Thoracic aorta (tissue), 2 donors: ENCODE measurements around the gene C19orf85. TPM values are rescaled to one million over a fixed set of nuclear protein-coding genes. Genes with fewer than 3 reads are reported as not detected.
A peak's percentile ranks its signal among the peaks of the same experiment; 100 is the strongest.
"Not testable (repeated sequence)": the region's sequence is repeated elsewhere in the genome, so short reads cannot be mapped to it uniquely, and the experiment has no call there.

ENCODE experiments used
- ATAC-seq: fragments of 150-250 bp; one replicate; pipeline ENCODE4 v1.8.0; 2017; ENCODE audit warnings: low read depth; ENCODE audit not compliant: insufficient number of reproducible peaks, low FRiP score
- DNase-seq: peaks from one replicate; pipeline ENCODE4 v3.0.0-alpha.2; 2020; ENCODE audit warnings: low spot score
- H3K27ac ChIP-seq, 2 donors: fragments of 200-600 bp; sonication (generic); 1 replicate in 1 of 2; 2 replicates in 1 of 2; pipeline ENCODE4 v1.5.1; 2016; ENCODE audit warnings: mild to moderate bottlenecking in 2 of 2, moderate library complexity in 2 of 2
- H3K27me3 ChIP-seq: fragments of 200-600 bp; sonication (generic); replicated peaks from 2 replicates; pipeline ENCODE4 v1.6.0; 2016; ENCODE audit warnings: mild to moderate bottlenecking; ENCODE audit not compliant: insufficient read depth
- H3K36me3 ChIP-seq: fragments of 200-600 bp; sonication (generic); one replicate; pipeline ENCODE4 v1.5.1; 2016
- H3K4me1 ChIP-seq, 2 donors: fragments of 200-600 bp; sonication (generic); 1 replicate in 1 of 2; 2 replicates in 1 of 2; pipeline versions ENCODE4 v1.5.1 to v1.6.0; 2016; ENCODE audit warnings: low read depth in 2 of 2, mild to moderate bottlenecking in 1 of 2; ENCODE audit not compliant: control insufficient read depth in 1 of 2
- H3K4me3 ChIP-seq: fragments of 200-600 bp; sonication (generic); 2 replicates; pipeline ENCODE4 v1.5.1; 2016; ENCODE audit warnings: mild to moderate bottlenecking
- H3K9me3 ChIP-seq: fragments of 200-600 bp; sonication (generic); 2 replicates; pipeline ENCODE4 v1.5.1; 2016
- total RNA-seq, 2 donors: library from RNA; depleted of rRNA; stranded (reverse); fragments of >200 nt; gene quantifications; one replicate each; pipeline versions ENCODE4 v1.1.0 to v1.2.3, GENCODE V29; 2016
- TF ChIP-seq, protein P1 (sequence below): fragments of 200-600 bp; sonication (generic); IDR thresholded peaks from one replicate; pipeline ENCODE4 v1.5.1; 2019; ENCODE audit warnings: antibody characterized with exemption

C19orf85 gene
- total RNA-seq, 2 donors from 2014 or later: not detected

DNA sequence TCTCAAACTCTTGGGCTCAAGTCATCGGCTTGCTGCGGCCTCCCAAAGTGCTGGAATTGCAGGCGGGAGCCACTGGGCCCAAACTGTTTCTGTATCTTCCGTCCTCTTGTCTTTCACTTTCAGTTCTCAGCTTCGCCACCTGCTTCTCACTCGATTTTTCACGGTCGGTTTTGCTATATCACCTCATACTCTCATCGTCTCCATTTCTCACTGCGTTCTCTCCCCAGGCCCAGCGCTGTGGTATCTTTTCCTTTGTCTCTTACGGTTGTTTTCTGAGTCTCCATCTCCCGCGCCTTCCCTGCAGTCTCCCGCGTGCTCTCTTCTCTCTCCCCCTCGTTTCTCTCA is 38.6 kb upstream of the C19orf85 start:
- Histone ChIP-seq H3K36me3 (no peaks in the 10 kb centered on the region), H3K4me3 (peak overlapping the region; percentile 80), H3K9me3 (no peaks in the 10 kb centered on the region), H3K27ac (no peak overlapping the region), H3K27me3 (no peaks in the 10 kb centered on the region), H3K4me1 (no peaks in the 10 kb centered on the region)
- TF ChIP-seq, protein P1, sequence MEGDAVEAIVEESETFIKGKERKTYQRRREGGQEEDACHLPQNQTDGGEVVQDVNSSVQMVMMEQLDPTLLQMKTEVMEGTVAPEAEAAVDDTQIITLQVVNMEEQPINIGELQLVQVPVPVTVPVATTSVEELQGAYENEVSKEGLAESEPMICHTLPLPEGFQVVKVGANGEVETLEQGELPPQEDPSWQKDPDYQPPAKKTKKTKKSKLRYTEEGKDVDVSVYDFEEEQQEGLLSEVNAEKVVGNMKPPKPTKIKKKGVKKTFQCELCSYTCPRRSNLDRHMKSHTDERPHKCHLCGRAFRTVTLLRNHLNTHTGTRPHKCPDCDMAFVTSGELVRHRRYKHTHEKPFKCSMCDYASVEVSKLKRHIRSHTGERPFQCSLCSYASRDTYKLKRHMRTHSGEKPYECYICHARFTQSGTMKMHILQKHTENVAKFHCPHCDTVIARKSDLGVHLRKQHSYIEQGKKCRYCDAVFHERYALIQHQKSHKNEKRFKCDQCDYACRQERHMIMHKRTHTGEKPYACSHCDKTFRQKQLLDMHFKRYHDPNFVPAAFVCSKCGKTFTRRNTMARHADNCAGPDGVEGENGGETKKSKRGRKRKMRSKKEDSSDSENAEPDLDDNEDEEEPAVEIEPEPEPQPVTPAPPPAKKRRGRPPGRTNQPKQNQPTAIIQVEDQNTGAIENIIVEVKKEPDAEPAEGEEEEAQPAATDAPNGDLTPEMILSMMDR: no peak
- no peak for DNase-seq
- no peak for ATAC-seq

DNA sequence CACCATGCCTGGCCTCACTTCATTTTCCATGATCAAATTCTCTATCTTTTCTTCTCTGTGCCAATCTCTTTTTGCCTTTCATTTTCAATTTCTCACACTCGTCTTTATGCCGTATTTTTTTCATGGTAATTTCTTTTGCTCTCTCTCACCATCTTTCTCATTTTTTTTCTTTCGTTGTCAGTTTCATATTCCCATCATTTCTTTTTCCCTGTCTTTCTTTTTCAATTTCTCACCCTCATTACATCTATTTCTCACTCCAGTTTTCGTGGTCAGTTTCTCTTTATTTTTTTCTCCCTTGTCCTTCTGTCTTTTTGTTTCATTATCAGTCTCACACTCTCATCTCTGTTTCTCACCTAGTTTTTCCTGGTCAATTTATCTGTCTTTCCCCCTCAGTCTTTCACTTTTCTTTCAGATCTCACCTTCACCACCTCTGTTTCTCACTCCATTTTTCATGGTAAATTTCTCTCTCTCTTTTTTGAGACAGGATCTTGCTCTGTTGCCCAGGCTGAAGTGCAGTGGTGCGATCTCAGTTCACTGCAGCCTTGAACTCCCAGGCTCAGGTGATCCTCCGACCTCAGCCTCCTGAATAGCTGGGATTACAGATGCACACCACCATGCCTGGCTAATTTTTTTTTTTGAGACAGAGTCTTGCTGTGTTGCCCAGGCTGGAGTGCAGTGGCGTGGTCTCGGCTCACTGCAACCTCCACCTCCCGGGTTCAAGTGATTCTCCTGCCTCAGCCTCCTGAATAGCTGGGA is 37.8 kb upstream of the C19orf85 start:
- DNase-seq: no peak
- Histone ChIP-seq H3K27ac (no peak overlapping the region), H3K36me3 (no peaks in the 10 kb centered on the region), H3K4me1 (no peaks in the 10 kb centered on the region), H3K4me3 (no peak overlapping the region), H3K27me3 (no peaks in the 10 kb centered on the region), H3K9me3 (no peaks in the 10 kb centered on the region)
- no peak for ATAC-seq
- TF ChIP-seq, protein P1: no peak

DNA sequence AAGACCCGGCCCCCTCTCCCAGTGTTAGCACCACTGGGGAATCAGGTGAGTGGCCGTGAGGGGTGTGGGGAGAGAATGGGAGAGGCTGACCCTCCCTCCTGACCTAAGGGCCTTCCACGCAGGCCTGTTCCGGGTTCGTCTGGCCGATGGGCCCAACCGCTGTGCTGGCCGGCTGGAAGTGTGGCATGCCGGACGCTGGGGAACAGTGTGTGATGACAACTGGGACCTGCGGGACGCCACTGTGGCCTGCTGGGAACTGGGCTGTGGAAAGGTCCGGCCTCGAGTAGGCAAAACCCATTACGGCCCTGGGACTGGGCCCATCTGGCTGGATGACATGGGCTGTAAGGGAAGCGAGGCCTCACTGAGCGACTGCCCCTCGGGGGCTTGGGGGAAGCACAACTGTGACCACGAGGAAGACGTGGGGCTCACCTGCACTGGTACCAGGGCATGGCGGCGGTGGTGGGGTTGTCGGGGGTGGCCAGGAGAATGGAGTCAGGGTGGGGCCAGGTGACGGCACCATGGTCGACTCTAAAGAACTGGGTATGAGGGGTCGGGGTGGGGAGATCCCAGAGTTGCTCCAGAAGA is 35.9 kb upstream of the C19orf85 start:
- ATAC-seq (no peak), DNase-seq (no peak)
- H3K36me3 ChIP-seq: no peaks in the 10 kb centered on the region
- TF ChIP-seq, protein P1: no peak
- no peaks in the 10 kb centered on the region for H3K4me1 ChIP-seq
- H3K4me3 ChIP-seq: no peak overlapping the region
- H3K27me3 ChIP-seq: no peaks in the 10 kb centered on the region
- H3K27ac ChIP-seq: no peak overlapping the region
- no peaks in the 10 kb centered on the region for H3K9me3 ChIP-seq

DNA sequence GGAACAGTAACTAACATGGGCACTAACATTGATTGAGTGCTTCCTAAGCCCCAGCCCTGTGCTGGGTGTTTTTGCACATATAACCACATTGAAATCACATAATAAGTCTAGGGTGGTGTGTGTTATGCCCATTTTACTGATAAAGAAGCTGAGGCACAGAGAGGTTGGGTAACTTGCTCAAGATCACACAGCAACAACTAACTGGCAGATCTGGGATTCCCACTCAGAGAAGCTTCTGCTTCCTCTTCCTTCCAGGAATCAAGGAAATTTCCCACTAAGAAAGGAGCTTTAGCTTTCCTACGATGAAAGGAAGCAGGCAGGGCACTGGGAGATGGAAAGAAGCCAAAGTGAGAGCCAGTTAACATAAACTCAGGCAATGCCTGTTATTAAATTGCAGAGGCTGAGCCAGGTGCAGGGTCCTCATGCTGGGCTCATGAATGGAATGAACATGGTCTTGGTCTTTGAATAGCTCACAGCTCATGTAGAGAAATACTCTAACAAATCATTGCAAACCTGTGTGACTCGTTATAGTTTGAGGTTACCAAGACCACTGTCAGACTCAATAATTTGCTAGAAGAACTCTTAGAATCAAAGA is 33.8 kb upstream of the C19orf85 start:
- no peak overlapping the region for H3K27ac ChIP-seq
- ATAC-seq (no peak), DNase-seq (no peak)
- H3K9me3 ChIP-seq: no peaks in the 10 kb centered on the region
- no peak overlapping the region for H3K4me3 ChIP-seq
- no peaks in the 10 kb centered on the region for H3K36me3 ChIP-seq
- no peaks in the 10 kb centered on the region for H3K4me1 ChIP-seq
- H3K27me3 ChIP-seq: no peaks in the 10 kb centered on the region
- TF ChIP-seq, protein P1: no peak

DNA sequence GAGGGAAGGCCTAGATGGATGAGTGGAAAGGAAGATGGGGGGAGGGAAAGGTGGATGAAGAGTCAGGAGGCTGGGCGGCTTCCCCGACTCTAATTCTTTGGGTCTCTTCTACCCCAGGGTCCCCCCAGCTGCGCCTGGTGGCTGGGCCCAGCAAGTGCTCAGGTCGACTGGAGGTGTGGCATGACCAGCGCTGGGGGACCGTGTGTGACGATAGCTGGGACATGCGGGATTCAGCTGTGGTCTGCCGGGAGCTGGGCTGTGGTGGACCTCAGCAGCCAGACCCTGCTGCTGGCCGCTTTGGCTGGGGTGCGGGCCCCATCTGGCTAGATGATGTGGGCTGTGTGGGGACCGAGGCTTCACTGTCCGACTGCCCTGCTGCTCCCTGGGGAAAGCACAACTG is 33.2 kb upstream of the C19orf85 start:
- H3K9me3 ChIP-seq: no peaks in the 10 kb centered on the region
- H3K27ac ChIP-seq: no peak overlapping the region
- no peaks in the 10 kb centered on the region for H3K36me3 ChIP-seq
- H3K4me1 ChIP-seq: no peaks in the 10 kb centered on the region
- no peak for ATAC-seq
- DNase-seq: no peak
- TF ChIP-seq, protein P1: no peak
- no peak overlapping the region for H3K4me3 ChIP-seq
- H3K27me3 ChIP-seq: no peaks in the 10 kb centered on the region

DNA sequence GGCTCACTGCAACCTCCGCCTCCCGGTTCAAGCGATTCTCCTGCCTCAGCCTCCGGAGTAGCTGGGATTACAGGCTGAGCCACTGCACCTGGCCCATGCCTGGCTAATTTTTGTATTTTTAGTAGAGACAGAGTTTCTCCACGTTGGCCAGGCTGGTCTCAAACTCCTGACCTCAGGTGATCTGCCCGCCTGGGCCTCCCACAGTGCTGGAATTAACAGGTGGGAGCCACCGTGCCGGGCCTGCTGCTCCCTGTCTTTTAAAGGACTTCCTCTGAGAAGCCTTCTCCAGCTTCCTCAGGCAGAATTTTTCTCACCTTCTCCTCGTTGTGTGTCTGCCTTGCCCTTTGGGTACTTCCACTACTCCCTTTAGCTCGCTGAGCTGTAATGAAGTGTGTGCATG is 32.3 kb upstream of the C19orf85 start:
- not testable (repeated sequence) for ATAC-seq, H3K27me3 ChIP-seq, DNase-seq, H3K9me3 ChIP-seq, H3K4me1 ChIP-seq, H3K36me3 ChIP-seq, H3K27ac ChIP-seq, H3K4me3 ChIP-seq
